Kidney epithelial cell (primary cell): ENCODE measurements around the gene VEZT. TPM values are rescaled to one million over a fixed set of nuclear protein-coding genes. Genes with fewer than 3 reads are reported as not detected.
"Not testable (repeated sequence)": the region's sequence is repeated elsewhere in the genome, so short reads cannot be mapped to it uniquely, and the experiment has no call there.

ENCODE experiments used
- DNase-seq: peaks from one replicate; pipeline ENCODE4 v3.0.0-alpha.2; 2010; ENCODE audit warnings: low read depth
- H3K27me3 ChIP-seq: 2 replicates; pipeline ENCODE4 v1.6.0; 2011; ENCODE audit warnings: low read length; ENCODE audit not compliant: control insufficient read depth, insufficient read depth
- H3K36me3 ChIP-seq: 2 replicates; pipeline ENCODE4 v1.5.1; 2011; ENCODE audit warnings: low read length; ENCODE audit not compliant: control insufficient read depth, insufficient read depth
- H3K4me3 ChIP-seq: 2 replicates; pipeline ENCODE4 v1.5.1; 2011; ENCODE audit warnings: low read depth, mild to moderate bottlenecking, control low read depth, low read length
- total RNA-seq: library from RNA; depleted of rRNA; stranded (reverse); fragments of >200 nt; gene quantifications from 2 replicates; pipeline ENCODE4 v1.2.3, GENCODE V29; 2015
- TF ChIP-seq, protein P1 (sequence below): IDR thresholded peaks from 2 replicates; pipeline ENCODE4 v1.5.1; 2011; ENCODE audit warnings: mild to moderate bottlenecking, moderate library complexity, low read length, control low read depth, inconsistent platforms; ENCODE audit not compliant: insufficient read depth, poor library complexity, severe bottlenecking

The VEZT gene
- total RNA-seq, 1 donor from 2014 or later: 82.7 TPM

DNA sequence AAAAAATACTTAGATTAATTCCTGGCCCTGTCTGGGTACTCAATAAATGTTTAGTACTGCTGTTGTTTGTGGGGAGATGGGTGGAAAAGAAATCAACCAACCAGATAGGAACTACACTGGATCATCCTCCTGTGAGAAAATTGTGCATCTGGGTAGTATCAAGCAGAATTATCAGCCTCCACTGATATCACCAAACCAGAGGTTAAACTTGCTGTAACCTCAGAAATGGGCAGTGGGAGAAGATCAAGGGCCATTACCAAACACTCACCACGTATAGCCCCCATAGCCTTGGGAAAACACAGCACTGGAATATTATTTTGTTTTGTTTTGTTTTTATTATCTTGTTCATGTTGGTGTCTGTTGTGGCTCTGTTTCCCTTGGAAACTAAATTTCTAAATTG is 19.7 kb downstream of the VEZT start:
- TF ChIP-seq, protein P1, sequence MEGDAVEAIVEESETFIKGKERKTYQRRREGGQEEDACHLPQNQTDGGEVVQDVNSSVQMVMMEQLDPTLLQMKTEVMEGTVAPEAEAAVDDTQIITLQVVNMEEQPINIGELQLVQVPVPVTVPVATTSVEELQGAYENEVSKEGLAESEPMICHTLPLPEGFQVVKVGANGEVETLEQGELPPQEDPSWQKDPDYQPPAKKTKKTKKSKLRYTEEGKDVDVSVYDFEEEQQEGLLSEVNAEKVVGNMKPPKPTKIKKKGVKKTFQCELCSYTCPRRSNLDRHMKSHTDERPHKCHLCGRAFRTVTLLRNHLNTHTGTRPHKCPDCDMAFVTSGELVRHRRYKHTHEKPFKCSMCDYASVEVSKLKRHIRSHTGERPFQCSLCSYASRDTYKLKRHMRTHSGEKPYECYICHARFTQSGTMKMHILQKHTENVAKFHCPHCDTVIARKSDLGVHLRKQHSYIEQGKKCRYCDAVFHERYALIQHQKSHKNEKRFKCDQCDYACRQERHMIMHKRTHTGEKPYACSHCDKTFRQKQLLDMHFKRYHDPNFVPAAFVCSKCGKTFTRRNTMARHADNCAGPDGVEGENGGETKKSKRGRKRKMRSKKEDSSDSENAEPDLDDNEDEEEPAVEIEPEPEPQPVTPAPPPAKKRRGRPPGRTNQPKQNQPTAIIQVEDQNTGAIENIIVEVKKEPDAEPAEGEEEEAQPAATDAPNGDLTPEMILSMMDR: no peak
- H3K27me3 ChIP-seq: no peaks in the 10 kb centered on the region
- H3K4me3 ChIP-seq: no peak overlapping the region
- no peaks in the 10 kb centered on the region for H3K36me3 ChIP-seq
- no peak for DNase-seq

GRCh38 chr12:95238150-95238549 is 20.5 kb downstream of the VEZT start:
- no peak overlapping the region for H3K4me3 ChIP-seq
- no peaks in the 10 kb centered on the region for H3K36me3 ChIP-seq
- no peak for DNase-seq
- no peaks in the 10 kb centered on the region for H3K27me3 ChIP-seq
- TF ChIP-seq, protein P1: no peak

DNA sequence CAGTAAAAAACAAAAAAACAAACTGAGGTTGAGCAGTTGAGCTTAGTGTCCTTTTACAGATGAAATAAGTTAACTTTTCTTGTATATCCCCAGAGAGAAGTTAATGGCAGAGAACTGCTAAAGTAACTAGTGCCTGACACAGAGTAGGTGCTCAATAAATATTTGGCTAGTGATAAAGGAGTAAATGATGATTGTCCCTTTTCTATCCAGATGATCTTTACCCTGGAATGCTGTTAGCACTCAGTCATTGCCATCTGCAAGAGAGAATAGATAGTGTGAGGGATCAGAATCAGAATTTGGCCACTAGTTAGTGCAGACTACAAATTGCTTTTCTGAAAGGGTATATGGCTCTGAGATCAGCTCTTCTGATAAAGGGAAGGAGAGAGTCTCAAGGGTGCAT is 21.6 kb downstream of the VEZT start:
- Histone ChIP-seq H3K27me3 (no peaks in the 10 kb centered on the region), H3K4me3 (no peak overlapping the region), H3K36me3 (no peaks in the 10 kb centered on the region)
- no peak for DNase-seq
- TF ChIP-seq, protein P1: no peak

DNA sequence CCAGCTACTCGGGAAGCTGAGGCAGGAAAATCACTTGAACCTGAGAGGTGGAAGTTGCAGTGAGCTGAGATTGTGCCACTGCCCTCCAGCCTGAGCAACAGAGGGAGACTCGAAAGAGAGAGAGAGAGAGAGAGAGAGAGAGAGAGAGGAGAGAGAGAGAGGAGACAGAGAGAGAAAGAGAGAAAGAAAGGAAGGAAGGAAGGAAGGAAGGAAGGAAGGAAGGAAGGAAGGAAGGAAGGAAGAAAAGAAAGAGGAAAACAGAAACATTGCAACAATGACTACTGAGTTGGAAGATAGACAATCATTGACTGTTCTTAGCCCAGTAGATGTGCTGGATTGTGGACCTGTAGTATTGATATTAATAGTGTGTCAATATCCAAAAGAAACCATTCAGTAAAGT is 22.2 kb downstream of the VEZT start:
- not testable (repeated sequence) for H3K36me3 ChIP-seq, H3K4me3 ChIP-seq, H3K27me3 ChIP-seq, DNase-seq

DNA sequence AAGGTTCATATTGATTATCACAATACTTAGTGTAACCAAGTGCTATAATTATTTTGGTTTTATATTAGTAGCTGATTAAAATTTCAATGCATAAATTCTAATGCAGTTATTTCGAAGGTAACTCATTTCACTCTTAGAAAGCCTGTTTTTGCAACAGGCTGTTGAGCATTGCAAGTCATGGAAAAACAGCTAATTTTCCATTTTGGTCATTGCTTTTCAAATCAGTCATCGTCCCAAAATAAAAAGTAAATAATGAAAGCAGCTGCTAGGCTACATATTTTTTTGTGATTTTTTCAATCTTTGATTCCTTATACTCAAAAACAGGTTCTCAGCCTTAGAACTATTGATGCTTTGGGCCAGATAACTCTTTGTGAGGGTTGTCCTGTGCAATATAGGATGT is 22.9 kb downstream of the VEZT start:
- TF ChIP-seq, protein P1: no peak
- no peak for DNase-seq
- no peaks in the 10 kb centered on the region for H3K27me3 ChIP-seq
- no peak overlapping the region for H3K4me3 ChIP-seq
- H3K36me3 ChIP-seq: no peaks in the 10 kb centered on the region

DNA sequence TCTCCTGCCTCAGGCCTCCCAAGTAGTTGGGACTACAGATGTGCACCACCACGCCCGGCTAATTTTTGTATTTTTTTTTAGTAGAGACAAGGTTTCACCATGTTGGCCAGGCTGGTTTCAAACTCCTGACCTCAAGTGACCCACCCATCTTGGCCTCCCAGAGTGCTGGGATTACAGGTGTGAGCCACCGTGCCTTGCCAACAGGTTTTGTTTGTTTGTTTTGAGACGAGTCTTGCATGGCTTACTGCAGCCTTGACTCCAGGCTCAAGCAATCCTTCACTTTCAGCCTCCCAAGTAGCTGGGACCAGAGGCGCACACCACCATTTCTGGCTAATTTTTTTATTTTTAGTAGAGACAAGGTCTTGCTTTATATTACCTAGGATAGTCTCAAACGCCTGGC is 23.5 kb downstream of the VEZT start:
- H3K36me3 ChIP-seq, H3K4me3 ChIP-seq, DNase-seq, H3K27me3 ChIP-seq: not testable (repeated sequence)

GRCh38 chr12:95241761-95242506 is 24.3 kb downstream of the VEZT start:
- no peak for DNase-seq
- TF ChIP-seq, protein P1: no peak
- Histone ChIP-seq H3K27me3 (no peaks in the 10 kb centered on the region), H3K36me3 (no peaks in the 10 kb centered on the region), H3K4me3 (no peak overlapping the region)
